DMS153 treated with DMSO at 0.1 percent for 48 hours (cell line): ENCODE measurements around the gene MAP4K4.
A peak's percentile ranks its signal among the peaks of the same experiment; 100 is the strongest.
"Not testable (repeated sequence)": the region's sequence is repeated elsewhere in the genome, so short reads cannot be mapped to it uniquely, and the experiment has no call there.

Experiments used
- DNase-seq: peaks from one replicate; lab custom pipeline; 2025; ENCODE audit not compliant: unreplicated experiment; lab: John Stamatoyannopoulos, UW

Gene MAP4K4

GRCh38 chr2:101899871-101900270 lies 202.4 kb downstream of the MAP4K4 start:
- DNase-seq, result no peak

- no peak for DNase-seq
Measured at GRCh38 chr2:101900375-101900774, 202.9 kb downstream of the MAP4K4 start.

DNA sequence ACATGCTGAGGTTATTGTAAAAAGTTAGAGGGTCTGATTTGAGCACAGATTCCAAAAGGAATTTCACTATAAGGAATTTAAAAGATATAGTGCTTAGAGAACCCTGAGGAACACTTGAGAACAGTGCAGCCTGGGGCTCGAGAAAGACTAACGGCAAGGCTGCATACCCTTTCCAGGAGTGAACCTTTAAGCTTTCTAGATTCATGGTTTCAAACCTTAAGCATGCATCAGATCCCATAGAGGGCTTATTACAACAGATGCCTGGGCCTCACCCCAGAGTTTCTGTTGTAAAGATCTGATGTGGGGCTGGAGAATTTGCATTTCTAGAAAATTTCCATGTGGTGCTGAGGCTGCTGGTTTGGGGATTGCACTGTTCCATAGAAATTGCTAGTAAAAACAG lies 203.7 kb downstream of the MAP4K4 start:
- no peak for DNase-seq

DNA sequence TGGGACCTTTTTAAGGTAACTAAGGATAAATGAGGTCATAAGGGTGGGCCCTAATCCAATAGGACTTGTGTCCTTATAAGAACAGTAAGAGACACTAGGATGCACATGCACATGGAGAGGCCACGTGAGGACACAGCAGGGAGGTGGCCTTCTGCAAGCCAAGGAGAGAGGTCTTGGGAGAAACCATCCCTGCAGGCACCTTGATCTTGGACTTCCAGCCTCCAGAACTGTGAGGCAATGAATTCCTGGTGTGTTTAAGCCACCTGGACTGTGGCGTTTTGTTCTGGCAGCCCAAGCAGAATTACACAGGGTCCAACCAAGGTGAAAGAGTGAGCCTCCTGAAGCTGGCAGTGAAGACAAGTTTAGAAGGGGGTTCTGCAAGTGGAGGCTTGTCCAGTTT lies 204.7 kb downstream of the MAP4K4 start:
- DNase-seq, result no peak

- DNase-seq, result no peak
Measured at GRCh38 chr2:101904916-101905315, 207.4 kb downstream of the MAP4K4 start.

DNA sequence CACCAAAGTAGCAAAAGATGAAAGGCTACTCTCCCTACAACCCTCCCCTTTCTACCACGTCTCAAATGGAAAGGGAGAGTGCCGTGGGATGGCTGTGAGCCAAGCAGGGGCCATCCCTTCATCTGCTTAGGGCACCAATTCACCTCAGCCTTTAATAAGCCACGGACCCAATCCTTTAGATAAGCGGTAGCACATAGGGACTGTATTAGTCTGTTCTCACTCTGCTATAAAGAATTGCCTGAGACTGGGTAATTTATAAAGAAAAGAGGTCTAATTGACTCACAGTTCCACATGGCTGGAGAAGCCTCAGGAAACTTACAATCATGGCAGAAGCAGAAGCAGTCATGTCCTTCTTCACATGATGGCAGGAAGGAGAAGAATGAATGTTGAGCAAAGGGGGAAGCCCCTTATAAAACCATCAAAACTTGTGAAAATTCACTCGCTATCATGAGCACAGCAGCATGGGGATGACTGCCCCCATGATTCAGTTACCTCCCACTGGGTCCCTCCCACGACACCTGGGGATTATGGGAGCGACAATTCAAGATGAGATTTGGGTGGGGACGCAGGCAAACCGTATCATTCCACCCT lies 208.3 kb downstream of the MAP4K4 start:
- DNase-seq, result no peak

DNA sequence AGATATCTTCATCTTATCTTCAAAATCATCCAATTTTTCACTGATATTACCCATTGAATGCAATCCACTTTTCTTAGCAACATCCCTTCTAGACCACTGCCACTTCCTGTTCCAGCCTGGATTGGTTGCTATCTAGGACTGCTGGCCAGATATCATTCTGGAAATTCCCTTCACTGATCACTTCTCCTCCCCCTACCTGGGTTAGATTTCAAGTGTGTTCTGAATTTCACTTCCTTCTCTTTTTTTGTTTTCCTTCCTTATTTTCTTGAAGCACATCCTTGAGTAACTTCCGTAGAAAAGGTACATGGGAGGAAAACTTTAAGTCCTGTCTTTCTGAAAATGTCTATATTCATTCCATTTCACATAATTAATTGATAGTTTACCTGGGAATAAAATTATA lies 212.3 kb downstream of the MAP4K4 start:
- no peak for DNase-seq

GRCh38 chr2:101912545-101912944 lies 215.0 kb downstream of the MAP4K4 start:
- DNase-seq, result no peak

- no peak for DNase-seq
Measured at GRCh38 chr2:101921319-101921952, 223.9 kb downstream of the MAP4K4 start.

DNA sequence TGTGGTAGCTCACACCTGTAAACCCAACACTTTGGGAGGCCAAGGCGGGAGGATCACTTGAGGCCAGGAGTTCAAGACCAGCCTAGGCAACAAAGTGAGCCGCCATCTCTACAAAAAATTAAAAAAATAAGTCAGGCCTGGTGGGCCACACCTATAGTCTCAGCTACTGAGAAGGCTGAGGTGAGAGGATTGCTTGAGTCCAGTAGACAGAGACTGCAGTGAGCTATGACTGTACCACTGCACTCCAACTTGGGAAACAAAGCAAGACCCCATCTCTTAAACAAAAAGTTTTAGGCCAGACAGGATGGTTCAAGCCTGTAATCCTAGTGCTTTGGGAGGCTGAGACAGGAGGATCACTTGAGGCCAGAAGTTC lies 224.4 kb downstream of the MAP4K4 start:
- DNase-seq, result no peak

DNA sequence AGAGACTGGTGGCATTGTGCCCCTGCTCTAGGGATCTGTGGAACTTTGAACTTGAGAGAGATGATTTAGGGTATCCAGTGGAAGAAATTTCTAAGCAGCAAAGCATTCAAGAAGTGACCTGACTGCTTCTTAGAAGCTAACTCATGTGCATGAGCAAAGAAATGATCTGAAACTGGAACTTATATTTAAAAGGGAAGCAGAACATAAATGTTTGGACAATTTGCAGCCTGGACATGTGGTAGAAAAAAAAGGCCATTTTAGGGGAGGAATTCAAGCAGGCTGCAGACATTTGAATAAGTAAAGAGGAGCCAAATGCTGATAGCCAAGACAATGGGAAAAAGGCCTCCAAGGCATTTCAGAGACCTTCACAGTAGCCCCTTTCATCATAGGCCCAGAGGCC lies 226.8 kb downstream of the MAP4K4 start:
- not testable (repeated sequence) for DNase-seq

GRCh38 chr2:101930019-101930418 lies 232.5 kb downstream of the MAP4K4 start:
- DNase-seq, result no peak

DNA sequence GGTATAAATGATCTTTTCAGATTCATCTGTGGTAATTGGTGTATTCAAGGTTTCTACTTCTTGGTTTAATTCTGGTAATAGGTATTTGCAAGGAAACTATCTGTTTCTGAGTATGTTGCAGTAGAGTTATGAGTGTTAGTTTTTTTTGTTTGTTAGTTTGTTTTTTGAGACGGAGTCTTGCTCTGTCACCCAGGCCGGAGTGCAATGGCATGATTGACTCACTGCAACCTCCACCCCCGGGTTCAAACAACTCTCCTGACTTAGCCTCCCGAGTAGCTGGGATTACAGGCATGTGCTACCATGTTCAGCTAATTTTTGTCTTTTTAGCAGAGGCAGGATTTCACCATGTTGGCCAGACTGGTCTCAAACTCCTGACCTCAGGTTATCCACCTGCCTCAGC lies 233.3 kb downstream of the MAP4K4 start:
- no peak for DNase-seq

- no peak for DNase-seq
Measured at GRCh38 chr2:101931402-101931801, 233.9 kb downstream of the MAP4K4 start.

DNA sequence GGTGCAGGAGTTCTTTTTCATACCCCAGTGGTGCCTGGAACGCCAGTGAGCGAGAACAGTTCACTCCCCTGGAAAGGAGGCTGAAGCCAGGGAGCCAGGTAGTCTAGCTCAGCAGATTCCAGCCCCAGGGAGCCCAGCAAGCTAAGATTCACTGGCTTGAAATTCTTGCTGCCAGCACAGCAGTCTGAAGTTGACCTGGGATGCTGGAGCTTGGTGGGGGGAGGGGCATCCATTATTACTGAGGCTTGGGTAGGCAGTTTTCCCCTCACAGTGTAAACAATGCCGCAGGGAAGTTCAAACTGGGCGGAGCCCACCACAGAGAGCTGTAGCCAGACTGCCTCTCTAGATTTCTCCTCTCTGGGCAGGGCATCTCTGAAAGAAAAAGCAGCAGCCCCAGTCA lies 238.3 kb downstream of the MAP4K4 start:
- peak; percentile 2 for DNase-seq

GRCh38 chr2:101942851-101943250 lies 245.3 kb downstream of the MAP4K4 start:
- DNase-seq, result no peak
